ENCODE results near the gene ADGRF1. TPM values are rescaled to one million over a fixed set of nuclear protein-coding genes. Genes with fewer than 3 reads are reported as not detected.

ADGRF1 gene
- total RNA-seq, 1 donor from 2014 or later, result 12.9 TPM

GRCh38 chr6:47016909-47017308 is 25.2 kb downstream of the ADGRF1 start:
- Histone ChIP-seq H3K9me3 (no peaks in the 10 kb centered on the region), H3K27ac (no peak overlapping the region), H3K4me1 (no peaks in the 10 kb centered on the region), H3K36me3 (no peaks in the 10 kb centered on the region), H3K4me3 (no peak overlapping the region), H3K27me3 (no peaks in the 10 kb centered on the region)
- intact Hi-C loops (cut with DNase I), result no loop called here
- ATAC-seq (no peak), DNase-seq (no peak)
- TF ChIP-seq CTCF (IDR thresholded peaks at IDR 0.05), result no peak

DNA sequence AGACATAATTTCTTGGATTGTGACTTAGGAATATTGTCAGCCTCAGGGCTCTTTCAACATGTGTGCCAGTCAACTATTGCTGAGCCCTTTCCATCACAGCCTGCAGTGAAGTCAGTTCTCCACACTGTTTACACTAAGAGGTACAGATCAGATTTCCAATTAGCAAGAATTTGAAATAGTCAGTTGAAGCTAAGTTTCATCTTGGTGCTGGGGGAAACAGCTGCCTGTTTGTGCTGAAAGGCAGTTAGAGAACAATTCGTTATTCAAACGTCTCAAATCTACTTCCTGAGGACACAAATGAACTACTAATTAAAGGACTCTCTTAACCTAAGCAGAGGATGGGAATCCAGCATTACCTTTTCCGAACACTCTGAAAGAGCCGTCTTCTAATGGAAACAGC is 25.9 kb downstream of the ADGRF1 start:
- H3K4me3 ChIP-seq, result no peak overlapping the region
- no peaks in the 10 kb centered on the region for H3K27me3 ChIP-seq
- intact Hi-C loops (cut with DNase I), result no loop called here
- H3K27ac ChIP-seq, result no peak overlapping the region
- no peaks in the 10 kb centered on the region for H3K36me3 ChIP-seq
- DNase-seq (no peak), ATAC-seq (no peak)
- H3K9me3 ChIP-seq, result no peaks in the 10 kb centered on the region
- no peaks in the 10 kb centered on the region for H3K4me1 ChIP-seq
- TF ChIP-seq CTCF (IDR thresholded peaks at IDR 0.05), result no peak

DNA sequence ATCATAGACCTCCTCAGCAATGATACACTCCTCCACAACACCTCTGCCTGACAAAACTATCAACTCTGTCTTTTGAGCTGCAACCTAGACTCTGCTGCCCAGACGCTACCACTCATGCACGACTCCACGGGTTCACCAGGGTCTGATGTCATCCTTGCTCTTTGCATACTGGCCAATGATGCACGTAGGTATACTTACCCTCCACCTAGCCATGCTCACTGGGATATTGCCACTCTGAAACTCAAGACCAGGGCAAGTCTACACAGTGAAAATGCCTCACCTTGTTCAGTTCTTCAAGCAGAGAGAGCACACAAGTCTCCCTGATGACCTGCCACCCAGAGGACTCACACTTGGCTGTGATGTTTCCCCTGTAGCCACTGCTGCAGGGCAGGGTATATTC is 27.7 kb downstream of the ADGRF1 start:
- Histone ChIP-seq H3K4me3 (no peak overlapping the region), H3K36me3 (no peaks in the 10 kb centered on the region), H3K4me1 (no peaks in the 10 kb centered on the region), H3K27ac (no peak overlapping the region), H3K27me3 (no peaks in the 10 kb centered on the region), H3K9me3 (no peaks in the 10 kb centered on the region)
- DNase-seq, result no peak
- no peak for ATAC-seq
- no peak for TF ChIP-seq CTCF (IDR thresholded peaks at IDR 0.05)
- intact Hi-C loops (cut with DNase I), result no loop called here

GRCh38 chr6:47009583-47009982 is 32.5 kb downstream of the ADGRF1 start:
- TF ChIP-seq CTCF (IDR thresholded peaks at IDR 0.05), result no peak
- H3K4me1 ChIP-seq, result no peaks in the 10 kb centered on the region
- no peaks in the 10 kb centered on the region for H3K27me3 ChIP-seq
- DNase-seq (no peak), ATAC-seq (no peak)
- intact Hi-C loops (cut with DNase I), result no loop called here
- H3K36me3 ChIP-seq, result no peaks in the 10 kb centered on the region
- H3K27ac ChIP-seq, result no peak overlapping the region
- H3K4me3 ChIP-seq, result no peak overlapping the region
- no peaks in the 10 kb centered on the region for H3K9me3 ChIP-seq

DNA sequence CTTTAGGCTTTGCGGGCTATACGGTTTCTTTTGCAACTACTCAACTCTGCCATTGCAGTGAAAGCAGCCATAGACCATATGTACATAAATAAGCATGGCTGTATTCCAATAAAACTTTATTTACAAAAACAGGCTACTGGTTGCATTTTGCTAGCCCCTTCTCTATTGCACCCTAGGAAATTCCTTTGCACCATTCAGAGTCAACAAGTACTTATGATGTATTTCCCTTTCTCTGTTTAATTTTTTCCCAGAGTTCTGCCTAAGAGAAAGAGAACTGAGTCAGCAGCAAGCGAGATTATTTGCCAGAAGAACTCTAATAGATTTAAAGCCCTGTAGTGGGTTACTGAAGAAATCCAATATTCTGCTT is 33.8 kb downstream of the ADGRF1 start:
- Histone ChIP-seq H3K9me3 (no peaks in the 10 kb centered on the region), H3K27ac (no peak overlapping the region), H3K4me1 (no peaks in the 10 kb centered on the region), H3K4me3 (no peak overlapping the region), H3K27me3 (no peaks in the 10 kb centered on the region), H3K36me3 (no peaks in the 10 kb centered on the region)
- intact Hi-C loops (cut with DNase I), result no loop called here
- no peak for TF ChIP-seq CTCF (IDR thresholded peaks at IDR 0.05)
- DNase-seq (no peak), ATAC-seq (no peak)

- no peaks in the 10 kb centered on the region for H3K36me3 ChIP-seq
- H3K9me3 ChIP-seq, result no peaks in the 10 kb centered on the region
- H3K4me1 ChIP-seq, result no peaks in the 10 kb centered on the region
- no peaks in the 10 kb centered on the region for H3K27me3 ChIP-seq
- DNase-seq (no peak), ATAC-seq (no peak)
- no peak overlapping the region for H3K27ac ChIP-seq
- no peak for TF ChIP-seq CTCF (IDR thresholded peaks at IDR 0.05)
- intact Hi-C loops (cut with DNase I), result no loop called here
- H3K4me3 ChIP-seq, result no peak overlapping the region
Measured at GRCh38 chr6:47007657-47008396, 34.3 kb downstream of the ADGRF1 start.
